Fibroblast of villous mesenchyme (primary cell): ENCODE measurements around the gene MEAK7. TPM values are rescaled to one million over a fixed set of nuclear protein-coding genes. Genes with fewer than 3 reads are reported as not detected.

Experiments
- DNase-seq: peaks from one replicate; pipeline ENCODE4 v3.0.0-alpha.2; 2010; ENCODE audit warnings: low read depth
- H3K4me3 ChIP-seq: 2 replicates; pipeline ENCODE4 v1.5.1; 2011; ENCODE audit warnings: low read depth, mild to moderate bottlenecking, low read length
- total RNA-seq: library from RNA; depleted of rRNA; stranded (reverse); fragments of >200 nt; gene quantifications from 2 replicates; pipeline ENCODE4 v1.2.3, GENCODE V29; 2012
- TF ChIP-seq, protein P1 (sequence below): IDR thresholded peaks from 2 replicates; pipeline ENCODE4 v1.5.1; 2012; ENCODE audit warnings: low read depth, mild to moderate bottlenecking, low read length; ENCODE audit not compliant: insufficient read depth

Gene MEAK7
- total RNA-seq, 1 donor: 27.2 TPM

DNA sequence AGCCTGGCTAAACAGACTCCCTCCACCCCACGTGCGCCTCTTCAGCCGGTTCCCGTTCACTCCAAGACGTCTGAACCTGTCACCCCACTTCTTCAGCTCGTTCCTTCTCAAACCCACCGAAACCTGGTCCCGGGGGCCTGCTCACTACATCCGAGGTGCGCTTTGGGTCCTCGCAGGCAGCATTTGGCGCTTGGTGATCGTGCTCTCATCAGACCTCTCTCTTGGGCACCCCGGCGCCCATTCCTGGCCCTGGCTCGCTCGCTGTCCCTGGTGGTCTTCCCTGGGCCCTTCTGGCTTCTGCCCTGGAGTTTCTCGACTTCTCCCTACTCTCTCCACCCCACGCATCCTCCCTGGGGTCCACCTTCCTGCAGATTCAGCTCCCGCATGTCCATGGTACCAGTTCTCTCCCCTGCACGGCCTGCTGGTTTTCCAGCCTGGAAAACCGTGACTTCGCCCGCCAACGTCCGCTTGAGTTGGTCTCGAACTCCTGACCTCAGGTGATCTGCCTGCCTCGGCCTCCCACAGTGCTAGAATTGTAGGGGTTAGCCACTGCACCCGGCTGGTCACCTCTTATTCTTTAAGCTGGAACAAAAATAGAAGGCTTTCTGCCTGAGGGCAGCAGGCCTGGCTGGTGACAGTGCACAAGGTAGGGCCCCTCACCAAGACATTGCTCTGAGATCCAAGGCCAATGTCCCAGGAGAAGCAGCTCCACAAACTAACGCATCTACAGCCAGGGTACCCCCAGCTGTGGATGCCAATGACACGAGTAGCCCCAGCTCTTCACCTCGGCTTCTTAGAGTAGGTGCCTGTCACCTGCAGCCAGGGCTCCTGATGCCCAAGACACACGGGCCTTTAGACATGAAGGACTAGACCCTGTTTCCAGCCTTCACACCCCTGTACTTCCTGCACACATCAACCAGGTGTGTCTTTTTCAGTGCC is 1.1 kb upstream of the MEAK7 start:
- H3K4me3 ChIP-seq: peak overlapping the region; percentile 96
- TF ChIP-seq, protein P1, sequence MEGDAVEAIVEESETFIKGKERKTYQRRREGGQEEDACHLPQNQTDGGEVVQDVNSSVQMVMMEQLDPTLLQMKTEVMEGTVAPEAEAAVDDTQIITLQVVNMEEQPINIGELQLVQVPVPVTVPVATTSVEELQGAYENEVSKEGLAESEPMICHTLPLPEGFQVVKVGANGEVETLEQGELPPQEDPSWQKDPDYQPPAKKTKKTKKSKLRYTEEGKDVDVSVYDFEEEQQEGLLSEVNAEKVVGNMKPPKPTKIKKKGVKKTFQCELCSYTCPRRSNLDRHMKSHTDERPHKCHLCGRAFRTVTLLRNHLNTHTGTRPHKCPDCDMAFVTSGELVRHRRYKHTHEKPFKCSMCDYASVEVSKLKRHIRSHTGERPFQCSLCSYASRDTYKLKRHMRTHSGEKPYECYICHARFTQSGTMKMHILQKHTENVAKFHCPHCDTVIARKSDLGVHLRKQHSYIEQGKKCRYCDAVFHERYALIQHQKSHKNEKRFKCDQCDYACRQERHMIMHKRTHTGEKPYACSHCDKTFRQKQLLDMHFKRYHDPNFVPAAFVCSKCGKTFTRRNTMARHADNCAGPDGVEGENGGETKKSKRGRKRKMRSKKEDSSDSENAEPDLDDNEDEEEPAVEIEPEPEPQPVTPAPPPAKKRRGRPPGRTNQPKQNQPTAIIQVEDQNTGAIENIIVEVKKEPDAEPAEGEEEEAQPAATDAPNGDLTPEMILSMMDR: no peak
- no peak for DNase-seq

DNA sequence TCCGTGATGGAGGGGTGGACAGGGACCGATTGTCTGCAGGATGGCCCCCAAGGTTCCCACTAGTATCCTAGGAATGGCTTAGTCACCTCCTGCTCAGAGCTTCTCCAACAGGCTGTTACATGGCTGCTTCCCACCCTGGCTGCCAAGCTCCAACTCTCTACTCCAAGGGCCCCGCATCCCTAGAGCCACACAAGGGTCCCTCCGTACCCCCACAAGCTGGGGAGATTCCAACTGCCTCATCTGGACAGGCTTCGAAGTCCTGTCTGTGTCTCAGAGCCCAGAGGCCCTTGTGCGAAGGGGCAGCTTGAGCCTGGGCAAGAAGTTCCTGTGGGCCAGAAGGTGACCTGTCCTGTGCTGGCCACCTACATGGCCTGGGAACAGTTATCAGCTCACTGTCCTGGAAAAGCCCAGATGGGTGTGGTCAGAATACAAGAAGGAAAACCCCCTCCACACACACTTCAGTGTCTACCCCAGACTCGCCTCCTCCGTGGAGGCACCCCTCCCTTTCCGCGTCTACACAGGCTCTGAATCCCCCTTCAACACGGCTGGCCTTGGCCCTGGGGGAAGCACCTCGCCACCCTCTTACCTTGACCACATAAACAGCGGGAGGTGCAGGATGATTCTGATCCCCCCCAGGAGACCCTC is 586 bp downstream of the MEAK7 start:
- no peak for DNase-seq
- peak overlapping the region; percentile 96 for H3K4me3 ChIP-seq
- TF ChIP-seq, protein P1: no peak

DNA sequence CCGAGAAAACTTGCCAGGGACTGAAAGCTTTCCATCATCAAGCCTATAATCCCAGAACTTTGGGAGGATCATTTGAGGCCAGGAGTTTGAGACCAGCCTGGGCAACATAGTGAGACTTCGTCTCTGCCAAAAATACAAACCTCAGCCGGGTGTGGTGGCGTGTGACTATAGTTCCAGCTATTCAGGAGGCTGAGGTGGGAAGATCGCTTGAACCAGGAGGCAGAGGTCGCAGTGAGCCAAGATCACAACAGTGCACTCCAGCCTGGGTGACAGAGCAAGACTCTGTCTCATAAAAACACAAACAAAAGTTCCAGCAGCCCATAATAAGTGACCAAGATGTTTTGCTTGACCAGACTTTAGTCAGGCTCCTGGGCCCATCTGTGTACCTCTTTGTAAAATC is 1.9 kb downstream of the MEAK7 start:
- no peak overlapping the region for H3K4me3 ChIP-seq
- TF ChIP-seq, protein P1: no peak
- no peak for DNase-seq

DNA sequence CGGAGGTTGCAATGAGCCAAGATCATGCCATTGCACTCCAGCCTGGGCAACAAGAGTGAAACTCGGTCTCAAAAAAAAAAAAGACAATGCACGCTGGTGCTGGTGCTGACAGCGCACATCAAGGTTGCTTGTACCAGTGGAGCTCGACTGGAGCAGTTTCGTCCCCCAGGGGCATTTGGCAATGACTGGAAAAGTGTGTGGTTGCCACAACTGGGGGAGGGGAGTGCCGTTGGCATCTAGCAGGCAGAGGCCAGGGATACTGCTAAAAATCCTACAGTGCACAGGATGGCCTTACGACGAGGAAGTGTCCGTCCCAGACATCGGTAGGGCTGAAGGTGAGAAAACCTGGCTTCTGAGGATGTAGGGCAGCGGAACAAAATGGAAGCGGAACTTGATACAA is 2.4 kb downstream of the MEAK7 start:
- H3K4me3 ChIP-seq: no peak overlapping the region
- no peak for DNase-seq
- TF ChIP-seq, protein P1: no peak

DNA sequence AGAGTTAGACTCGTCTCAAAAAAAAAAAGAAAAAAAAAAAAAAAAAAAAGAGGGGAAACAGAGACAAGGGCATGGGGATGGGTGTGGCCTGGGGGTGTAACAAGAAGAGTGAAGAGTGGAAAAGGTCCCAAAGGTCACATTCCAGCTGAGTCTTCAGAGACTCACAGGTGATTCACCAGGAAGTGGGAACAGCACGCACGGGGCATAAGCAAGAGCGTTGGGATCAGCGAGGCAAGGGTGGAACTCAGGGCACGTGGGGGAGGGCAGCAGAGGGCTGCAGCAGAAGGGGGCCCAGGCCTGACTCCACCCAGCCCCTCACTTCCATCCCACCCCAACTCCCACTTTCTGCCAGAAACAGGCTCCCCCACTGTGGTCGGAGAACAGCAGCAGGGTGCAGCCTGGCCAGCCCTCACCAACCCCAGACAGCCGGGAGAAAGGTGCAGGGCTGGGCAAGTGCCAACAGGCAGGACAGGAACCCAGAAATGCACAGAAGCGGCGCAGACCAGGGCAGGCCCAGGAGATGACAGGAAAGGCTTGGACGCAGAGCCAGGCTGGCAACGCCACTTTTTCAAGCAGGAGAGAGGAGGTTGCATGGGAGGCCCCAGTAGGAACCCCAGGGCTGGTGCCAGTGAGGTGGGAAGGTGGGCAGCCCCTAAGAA is 3.3 kb downstream of the MEAK7 start:
- DNase-seq: no peak

DNA sequence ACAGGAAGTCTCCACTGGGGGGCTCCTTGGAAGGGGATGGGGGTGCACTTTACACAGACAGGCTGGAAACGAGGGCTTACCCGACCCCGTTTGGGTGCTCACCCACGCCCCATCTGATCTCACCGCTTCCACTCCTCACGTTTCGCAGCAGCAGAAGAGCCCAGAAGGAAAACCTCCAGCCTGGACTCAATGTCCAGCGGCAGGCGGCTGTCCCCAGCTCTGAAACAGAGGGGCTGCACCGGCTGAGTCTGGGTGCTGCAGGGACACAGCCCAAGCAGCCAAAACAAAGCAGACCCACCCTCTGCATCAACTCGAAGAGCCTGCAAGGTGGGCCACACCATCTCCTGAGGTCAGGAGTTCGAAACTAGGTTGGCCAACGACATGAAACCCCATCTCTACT is 3.9 kb downstream of the MEAK7 start:
- H3K4me3 ChIP-seq: no peak overlapping the region
- no peak for DNase-seq
- TF ChIP-seq, protein P1: no peak

More for the DNA sequence above, 3.3 kb downstream of the MEAK7 start:
- TF ChIP-seq, protein P1: no peak
- H3K4me3 ChIP-seq: no peak overlapping the region
